ENCODE data around the gene ERG.

- TF ChIP-seq, protein P1, sequence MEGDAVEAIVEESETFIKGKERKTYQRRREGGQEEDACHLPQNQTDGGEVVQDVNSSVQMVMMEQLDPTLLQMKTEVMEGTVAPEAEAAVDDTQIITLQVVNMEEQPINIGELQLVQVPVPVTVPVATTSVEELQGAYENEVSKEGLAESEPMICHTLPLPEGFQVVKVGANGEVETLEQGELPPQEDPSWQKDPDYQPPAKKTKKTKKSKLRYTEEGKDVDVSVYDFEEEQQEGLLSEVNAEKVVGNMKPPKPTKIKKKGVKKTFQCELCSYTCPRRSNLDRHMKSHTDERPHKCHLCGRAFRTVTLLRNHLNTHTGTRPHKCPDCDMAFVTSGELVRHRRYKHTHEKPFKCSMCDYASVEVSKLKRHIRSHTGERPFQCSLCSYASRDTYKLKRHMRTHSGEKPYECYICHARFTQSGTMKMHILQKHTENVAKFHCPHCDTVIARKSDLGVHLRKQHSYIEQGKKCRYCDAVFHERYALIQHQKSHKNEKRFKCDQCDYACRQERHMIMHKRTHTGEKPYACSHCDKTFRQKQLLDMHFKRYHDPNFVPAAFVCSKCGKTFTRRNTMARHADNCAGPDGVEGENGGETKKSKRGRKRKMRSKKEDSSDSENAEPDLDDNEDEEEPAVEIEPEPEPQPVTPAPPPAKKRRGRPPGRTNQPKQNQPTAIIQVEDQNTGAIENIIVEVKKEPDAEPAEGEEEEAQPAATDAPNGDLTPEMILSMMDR (IDR thresholded peaks at IDR 0.05; ENCODE audit: poor library complexity, severe bottlenecking): no peak
- TF ChIP-seq EP300 (conservative IDR thresholded peaks at IDR 0.05; ENCODE audit: poor library complexity, severe bottlenecking) (no peak), EZH2 (IDR thresholded peaks at IDR 0.05; ENCODE audit: borderline replicate concordance, insufficient read depth, low read length, poor library complexity, severe bottlenecking) (no peak), SMC3 (conservative IDR thresholded peaks at IDR 0.05; ENCODE audit: poor library complexity) (no peak), TAF1 (IDR thresholded peaks at IDR 0.05; ENCODE audit: low read depth) (no peak), POLR2AphosphoS5 (IDR thresholded peaks at IDR 0.05) (no peak), RAD21 (conservative IDR thresholded peaks at IDR 0.05) (no peak)
Observed at GRCh38 chr21:38531039-38531541, 32.8 kb upstream of the ERG start.
